HepG2 (cell line): ENCODE measurements around the gene MCM3. TPM values are rescaled to one million over a fixed set of nuclear protein-coding genes. Genes with fewer than 3 reads are reported as not detected.

ENCODE experiments used
- ESRRA ChIP-seq: sonication (generic); formaldehyde crosslinking; IDR thresholded peaks from 2 replicates; pipeline ENCODE4 v1.5.1; 2020; ENCODE audit warnings: mild to moderate bottlenecking, low read depth, missing genetic modification reagents
- FOXA1 ChIP-seq, 2 experiments: fragments of 450-650 bp in 1 of 2; sonication (generic) in 1 of 2; formaldehyde crosslinking in 1 of 2; IDR thresholded peaks; 2 replicates each; pipeline versions ENCODE4 v1.4.0 to v1.6.1; 2016 to 2020; ENCODE audit warnings: missing genetic modification reagents in 1 of 2
- MAFF ChIP-seq: IDR thresholded peaks from 2 replicates; pipeline ENCODE4 v1.6.1; 2011; ENCODE audit warnings: low read depth, low read length, improper control_type of control experiment
- NR2F2 ChIP-seq: IDR thresholded peaks from 2 replicates; pipeline ENCODE4 v1.6.1; 2012; ENCODE audit warnings: low read depth, inconsistent platforms, borderline replicate concordance
- PHF8 ChIP-seq: sonication (generic); formaldehyde crosslinking; IDR thresholded peaks from 2 replicates; pipeline ENCODE4 v1.5.0; 2020; ENCODE audit warnings: missing genetic modification reagents
- POGZ ChIP-seq: sonication (generic); formaldehyde crosslinking; IDR thresholded peaks from 2 replicates; pipeline ENCODE4 v1.4.0; 2020; ENCODE audit warnings: mild to moderate bottlenecking, missing genetic modification reagents
- ZMYM4 ChIP-seq: sonication (generic); formaldehyde crosslinking; IDR thresholded peaks from 2 replicates; pipeline ENCODE4 v1.8.1; 2023; ENCODE audit warnings: mild to moderate bottlenecking, missing genetic modification reagents
- ZNF496 ChIP-seq: sonication (generic); formaldehyde crosslinking; IDR thresholded peaks from 2 replicates; pipeline ENCODE4 v1.8.1; 2023; ENCODE audit warnings: mild to moderate bottlenecking, moderate library complexity, missing genetic modification reagents; ENCODE audit not compliant: insufficient replicate concordance
- ZNF562 ChIP-seq: sonication (generic); formaldehyde crosslinking; IDR thresholded peaks from 2 replicates; pipeline ENCODE4 v1.8.0; 2022; ENCODE audit warnings: missing genetic modification reagents, borderline replicate concordance
- polyA plus RNA-seq, 8 experiments: library from polyadenylated mRNA; depleted of rRNA in 3 of 8; stranded (reverse) in 7 of 8; unstranded in 1 of 8; fragments of >200 nt; fragmentation: Illumina TruSeq in 4 of 8; extraction: Trizol in 4 of 8; gene quantifications; 2 replicates each; pipeline versions ENCODE4 v1.2.1 to v1.2.3, GENCODE V29; 2011 to 2016; ENCODE audit warnings: low read depth in 4 of 8, missing spikeins in 1 of 8, mixed read lengths in 1 of 8; ENCODE audit not compliant: insufficient read depth in 1 of 8
- total RNA-seq, 5 experiments: library from RNA; depleted of rRNA; stranded (reverse); fragments of >200 nt; fragmentation: Illumina TruSeq; extraction: Trizol; gene quantifications; 2 replicates each; pipeline ENCODE4 v1.2.3, GENCODE V29; 2016; ENCODE audit warnings: low read depth in 1 of 5
- TF ChIP-seq, protein P1 (sequence below): sonication (generic); formaldehyde crosslinking; conservative IDR thresholded peaks from 2 replicates; pipeline ENCODE4 v1.8.1; 2023; ENCODE audit warnings: missing genetic modification reagents
- TF ChIP-seq, protein P2 (sequence below): sonication (generic); formaldehyde crosslinking; IDR thresholded peaks from 2 replicates; pipeline ENCODE4 v1.4.0; 2020; ENCODE audit warnings: missing genetic modification reagents
- TF ChIP-seq, protein P3 (sequence below): sonication (generic); formaldehyde crosslinking; IDR thresholded peaks from 2 replicates; pipeline ENCODE4 v1.4.0; 2020; ENCODE audit warnings: missing genetic modification reagents
- TF ChIP-seq, protein P4 (sequence below): sonication (generic); formaldehyde crosslinking; IDR thresholded peaks from 2 replicates; pipeline ENCODE4 v1.5.0; 2020; ENCODE audit warnings: mild to moderate bottlenecking, missing genetic modification reagents, borderline replicate concordance
- TF ChIP-seq, protein P5 (sequence below), 2 experiments: sonication (generic) in 1 of 2; formaldehyde crosslinking in 1 of 2; IDR thresholded peaks; 2 replicates each; pipeline versions ENCODE4 v1.4.0 to v1.6.1; 2018 to 2020; ENCODE audit warnings: missing genetic modification reagents in 2 of 2, borderline replicate concordance in 1 of 2, low read depth in 1 of 2, mild to moderate bottlenecking in 1 of 2, missing biosample characterization in 1 of 2

MCM3 gene
- total and polyA plus RNA-seq, 2 of the 13 experiments (the other 11 are each of a cell fraction or from before 2014, with no cell fraction given): 164 to 288 TPM

DNA sequence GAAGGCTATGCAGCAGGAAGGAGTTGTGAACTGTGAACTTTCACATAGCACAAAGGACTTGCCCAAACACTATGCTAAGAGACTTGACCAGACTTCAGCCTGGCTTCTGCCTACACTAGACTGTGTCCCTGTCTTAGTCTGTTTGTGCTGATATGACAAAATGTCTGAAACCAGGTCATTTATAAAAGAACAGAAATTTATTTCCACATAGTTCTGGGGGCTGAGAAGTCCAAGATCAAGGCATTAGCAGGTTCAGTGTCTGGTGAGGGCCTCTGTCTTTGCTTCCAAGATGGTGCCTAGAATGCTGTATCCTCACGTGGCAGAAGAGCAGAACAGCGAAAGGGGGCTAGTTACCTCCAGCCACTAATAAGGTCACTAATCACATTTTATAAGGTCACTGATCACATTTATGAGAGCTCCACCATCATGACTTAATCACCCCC lies 16.0 kb upstream of the MCM3 start (continued):
- TF ChIP-seq, protein P1, sequence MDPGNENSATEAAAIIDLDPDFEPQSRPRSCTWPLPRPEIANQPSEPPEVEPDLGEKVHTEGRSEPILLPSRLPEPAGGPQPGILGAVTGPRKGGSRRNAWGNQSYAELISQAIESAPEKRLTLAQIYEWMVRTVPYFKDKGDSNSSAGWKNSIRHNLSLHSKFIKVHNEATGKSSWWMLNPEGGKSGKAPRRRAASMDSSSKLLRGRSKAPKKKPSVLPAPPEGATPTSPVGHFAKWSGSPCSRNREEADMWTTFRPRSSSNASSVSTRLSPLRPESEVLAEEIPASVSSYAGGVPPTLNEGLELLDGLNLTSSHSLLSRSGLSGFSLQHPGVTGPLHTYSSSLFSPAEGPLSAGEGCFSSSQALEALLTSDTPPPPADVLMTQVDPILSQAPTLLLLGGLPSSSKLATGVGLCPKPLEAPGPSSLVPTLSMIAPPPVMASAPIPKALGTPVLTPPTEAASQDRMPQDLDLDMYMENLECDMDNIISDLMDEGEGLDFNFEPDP (CRISPR knock-in tag): 0 out of 2 replicates have a peak, but pooled peaks have one; percentile 81
- TF ChIP-seq, protein P2, sequence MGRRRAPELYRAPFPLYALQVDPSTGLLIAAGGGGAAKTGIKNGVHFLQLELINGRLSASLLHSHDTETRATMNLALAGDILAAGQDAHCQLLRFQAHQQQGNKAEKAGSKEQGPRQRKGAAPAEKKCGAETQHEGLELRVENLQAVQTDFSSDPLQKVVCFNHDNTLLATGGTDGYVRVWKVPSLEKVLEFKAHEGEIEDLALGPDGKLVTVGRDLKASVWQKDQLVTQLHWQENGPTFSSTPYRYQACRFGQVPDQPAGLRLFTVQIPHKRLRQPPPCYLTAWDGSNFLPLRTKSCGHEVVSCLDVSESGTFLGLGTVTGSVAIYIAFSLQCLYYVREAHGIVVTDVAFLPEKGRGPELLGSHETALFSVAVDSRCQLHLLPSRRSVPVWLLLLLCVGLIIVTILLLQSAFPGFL (CRISPR knock-in tag): no peak
- TF ChIP-seq ZMYM4 (CRISPR knock-in tag) (peak; percentile 64), PHF8 (CRISPR knock-in tag) (peak; percentile 28; the same call in 1 of the 2 replicates), MAFF (peak; percentile 97), NR2F2 (no peak), FOXA1 (IDR thresholded peaks at IDR 0.05) (no peak), FOXA1 (CRISPR knock-in tag; IDR thresholded peaks at IDR 0.05) (no peak), ESRRA (CRISPR knock-in tag) (0 out of 2 replicates have a peak, but pooled peaks have one; percentile 37), POGZ (CRISPR knock-in tag) (peak; percentile 47; the same call in 1 of the 2 replicates), ZNF496 (CRISPR knock-in tag) (no peak), ZNF562 (no peak)
- TF ChIP-seq, protein P3, sequence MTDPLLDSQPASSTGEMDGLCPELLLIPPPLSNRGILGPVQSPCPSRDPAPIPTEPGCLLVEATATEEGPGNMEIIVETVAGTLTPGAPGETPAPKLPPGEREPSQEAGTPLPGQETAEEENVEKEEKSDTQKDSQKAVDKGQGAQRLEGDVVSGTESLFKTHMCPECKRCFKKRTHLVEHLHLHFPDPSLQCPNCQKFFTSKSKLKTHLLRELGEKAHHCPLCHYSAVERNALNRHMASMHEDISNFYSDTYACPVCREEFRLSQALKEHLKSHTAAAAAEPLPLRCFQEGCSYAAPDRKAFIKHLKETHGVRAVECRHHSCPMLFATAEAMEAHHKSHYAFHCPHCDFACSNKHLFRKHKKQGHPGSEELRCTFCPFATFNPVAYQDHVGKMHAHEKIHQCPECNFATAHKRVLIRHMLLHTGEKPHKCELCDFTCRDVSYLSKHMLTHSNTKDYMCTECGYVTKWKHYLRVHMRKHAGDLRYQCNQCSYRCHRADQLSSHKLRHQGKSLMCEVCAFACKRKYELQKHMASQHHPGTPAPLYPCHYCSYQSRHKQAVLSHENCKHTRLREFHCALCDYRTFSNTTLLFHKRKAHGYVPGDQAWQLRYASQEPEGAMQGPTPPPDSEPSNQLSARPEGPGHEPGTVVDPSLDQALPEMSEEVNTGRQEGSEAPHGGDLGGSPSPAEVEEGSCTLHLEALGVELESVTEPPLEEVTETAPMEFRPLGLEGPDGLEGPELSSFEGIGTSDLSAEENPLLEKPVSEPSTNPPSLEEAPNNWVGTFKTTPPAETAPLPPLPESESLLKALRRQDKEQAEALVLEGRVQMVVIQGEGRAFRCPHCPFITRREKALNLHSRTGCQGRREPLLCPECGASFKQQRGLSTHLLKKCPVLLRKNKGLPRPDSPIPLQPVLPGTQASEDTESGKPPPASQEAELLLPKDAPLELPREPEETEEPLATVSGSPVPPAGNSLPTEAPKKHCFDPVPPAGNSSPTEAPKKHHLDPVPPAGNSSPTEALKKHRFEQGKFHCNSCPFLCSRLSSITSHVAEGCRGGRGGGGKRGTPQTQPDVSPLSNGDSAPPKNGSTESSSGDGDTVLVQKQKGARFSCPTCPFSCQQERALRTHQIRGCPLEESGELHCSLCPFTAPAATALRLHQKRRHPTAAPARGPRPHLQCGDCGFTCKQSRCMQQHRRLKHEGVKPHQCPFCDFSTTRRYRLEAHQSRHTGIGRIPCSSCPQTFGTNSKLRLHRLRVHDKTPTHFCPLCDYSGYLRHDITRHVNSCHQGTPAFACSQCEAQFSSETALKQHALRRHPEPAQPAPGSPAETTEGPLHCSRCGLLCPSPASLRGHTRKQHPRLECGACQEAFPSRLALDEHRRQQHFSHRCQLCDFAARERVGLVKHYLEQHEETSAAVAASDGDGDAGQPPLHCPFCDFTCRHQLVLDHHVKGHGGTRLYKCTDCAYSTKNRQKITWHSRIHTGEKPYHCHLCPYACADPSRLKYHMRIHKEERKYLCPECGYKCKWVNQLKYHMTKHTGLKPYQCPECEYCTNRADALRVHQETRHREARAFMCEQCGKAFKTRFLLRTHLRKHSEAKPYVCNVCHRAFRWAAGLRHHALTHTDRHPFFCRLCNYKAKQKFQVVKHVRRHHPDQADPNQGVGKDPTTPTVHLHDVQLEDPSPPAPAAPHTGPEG: no peak
- TF ChIP-seq, protein P4, sequence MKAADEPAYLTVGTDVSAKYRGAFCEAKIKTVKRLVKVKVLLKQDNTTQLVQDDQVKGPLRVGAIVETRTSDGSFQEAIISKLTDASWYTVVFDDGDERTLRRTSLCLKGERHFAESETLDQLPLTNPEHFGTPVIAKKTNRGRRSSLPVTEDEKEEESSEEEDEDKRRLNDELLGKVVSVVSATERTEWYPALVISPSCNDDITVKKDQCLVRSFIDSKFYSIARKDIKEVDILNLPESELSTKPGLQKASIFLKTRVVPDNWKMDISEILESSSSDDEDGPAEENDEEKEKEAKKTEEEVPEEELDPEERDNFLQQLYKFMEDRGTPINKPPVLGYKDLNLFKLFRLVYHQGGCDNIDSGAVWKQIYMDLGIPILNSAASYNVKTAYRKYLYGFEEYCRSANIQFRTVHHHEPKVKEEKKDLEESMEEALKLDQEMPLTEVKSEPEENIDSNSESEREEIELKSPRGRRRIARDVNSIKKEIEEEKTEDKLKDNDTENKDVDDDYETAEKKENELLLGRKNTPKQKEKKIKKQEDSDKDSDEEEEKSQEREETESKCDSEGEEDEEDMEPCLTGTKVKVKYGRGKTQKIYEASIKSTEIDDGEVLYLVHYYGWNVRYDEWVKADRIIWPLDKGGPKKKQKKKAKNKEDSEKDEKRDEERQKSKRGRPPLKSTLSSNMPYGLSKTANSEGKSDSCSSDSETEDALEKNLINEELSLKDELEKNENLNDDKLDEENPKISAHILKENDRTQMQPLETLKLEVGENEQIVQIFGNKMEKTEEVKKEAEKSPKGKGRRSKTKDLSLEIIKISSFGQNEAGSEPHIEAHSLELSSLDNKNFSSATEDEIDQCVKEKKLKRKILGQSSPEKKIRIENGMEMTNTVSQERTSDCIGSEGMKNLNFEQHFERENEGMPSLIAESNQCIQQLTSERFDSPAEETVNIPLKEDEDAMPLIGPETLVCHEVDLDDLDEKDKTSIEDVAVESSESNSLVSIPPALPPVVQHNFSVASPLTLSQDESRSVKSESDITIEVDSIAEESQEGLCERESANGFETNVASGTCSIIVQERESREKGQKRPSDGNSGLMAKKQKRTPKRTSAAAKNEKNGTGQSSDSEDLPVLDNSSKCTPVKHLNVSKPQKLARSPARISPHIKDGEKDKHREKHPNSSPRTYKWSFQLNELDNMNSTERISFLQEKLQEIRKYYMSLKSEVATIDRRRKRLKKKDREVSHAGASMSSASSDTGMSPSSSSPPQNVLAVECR (CRISPR knock-in tag): peak; percentile 22; the same call in 1 of the 2 replicates
- TF ChIP-seq, protein P5, sequence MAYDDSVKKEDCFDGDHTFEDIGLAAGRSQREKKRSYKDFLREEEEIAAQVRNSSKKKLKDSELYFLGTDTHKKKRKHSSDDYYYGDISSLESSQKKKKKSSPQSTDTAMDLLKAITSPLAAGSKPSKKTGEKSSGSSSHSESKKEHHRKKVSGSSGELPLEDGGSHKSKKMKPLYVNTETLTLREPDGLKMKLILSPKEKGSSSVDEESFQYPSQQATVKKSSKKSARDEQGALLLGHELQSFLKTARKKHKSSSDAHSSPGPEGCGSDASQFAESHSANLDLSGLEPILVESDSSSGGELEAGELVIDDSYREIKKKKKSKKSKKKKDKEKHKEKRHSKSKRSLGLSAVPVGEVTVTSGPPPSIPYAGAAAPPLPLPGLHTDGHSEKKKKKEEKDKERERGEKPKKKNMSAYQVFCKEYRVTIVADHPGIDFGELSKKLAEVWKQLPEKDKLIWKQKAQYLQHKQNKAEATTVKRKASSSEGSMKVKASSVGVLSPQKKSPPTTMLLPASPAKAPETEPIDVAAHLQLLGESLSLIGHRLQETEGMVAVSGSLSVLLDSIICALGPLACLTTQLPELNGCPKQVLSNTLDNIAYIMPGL (CRISPR knock-in tag; IDR thresholded peaks at IDR 0.05; ENCODE audit: borderline replicate concordance in 1 of 2, low read depth in 1 of 2): no peak
